ENCODE measurements around the gene SLX4IP. TPM values are rescaled to one million over a fixed set of nuclear protein-coding genes. Genes with fewer than 3 reads are reported as not detected.

The SLX4IP gene
- total RNA-seq, 1 experiment from 2014 or later = 5.4 TPM

- Mint-ChIP-seq H3K27ac (ENCODE audit: unreplicated experiment) (no peak overlapping the region), H3K4me1 (ENCODE audit: low read depth, unreplicated experiment) (peaks cover 14% of the 10 kb centered on the region), H3K27me3 (ENCODE audit: unreplicated experiment) (no peaks in the 10 kb centered on the region), H3K4me3 (ENCODE audit: low read depth, unreplicated experiment) (no peak overlapping the region), H3K9me3 (ENCODE audit: low read depth, unreplicated experiment) (no peaks in the 10 kb centered on the region), H3K36me3 (ENCODE audit: insufficient read depth, unreplicated experiment) (no peaks in the 10 kb centered on the region)
- CTCF ChIA-PET = no interaction called here
- intact Hi-C loops (cut with micrococcal nuclease; ENCODE audit: unreplicated experiment) = no loop called here
- no peak for DNase-seq
- TF ChIP-seq, protein P1, sequence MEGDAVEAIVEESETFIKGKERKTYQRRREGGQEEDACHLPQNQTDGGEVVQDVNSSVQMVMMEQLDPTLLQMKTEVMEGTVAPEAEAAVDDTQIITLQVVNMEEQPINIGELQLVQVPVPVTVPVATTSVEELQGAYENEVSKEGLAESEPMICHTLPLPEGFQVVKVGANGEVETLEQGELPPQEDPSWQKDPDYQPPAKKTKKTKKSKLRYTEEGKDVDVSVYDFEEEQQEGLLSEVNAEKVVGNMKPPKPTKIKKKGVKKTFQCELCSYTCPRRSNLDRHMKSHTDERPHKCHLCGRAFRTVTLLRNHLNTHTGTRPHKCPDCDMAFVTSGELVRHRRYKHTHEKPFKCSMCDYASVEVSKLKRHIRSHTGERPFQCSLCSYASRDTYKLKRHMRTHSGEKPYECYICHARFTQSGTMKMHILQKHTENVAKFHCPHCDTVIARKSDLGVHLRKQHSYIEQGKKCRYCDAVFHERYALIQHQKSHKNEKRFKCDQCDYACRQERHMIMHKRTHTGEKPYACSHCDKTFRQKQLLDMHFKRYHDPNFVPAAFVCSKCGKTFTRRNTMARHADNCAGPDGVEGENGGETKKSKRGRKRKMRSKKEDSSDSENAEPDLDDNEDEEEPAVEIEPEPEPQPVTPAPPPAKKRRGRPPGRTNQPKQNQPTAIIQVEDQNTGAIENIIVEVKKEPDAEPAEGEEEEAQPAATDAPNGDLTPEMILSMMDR (IDR thresholded peaks at IDR 0.05; ENCODE audit: unreplicated experiment) = no peak
- BruUV-seq (replicated peaks) = no TSS peak
Measured at GRCh38 chr20:10495173-10495572, 60.1 kb downstream of the SLX4IP start.

DNA sequence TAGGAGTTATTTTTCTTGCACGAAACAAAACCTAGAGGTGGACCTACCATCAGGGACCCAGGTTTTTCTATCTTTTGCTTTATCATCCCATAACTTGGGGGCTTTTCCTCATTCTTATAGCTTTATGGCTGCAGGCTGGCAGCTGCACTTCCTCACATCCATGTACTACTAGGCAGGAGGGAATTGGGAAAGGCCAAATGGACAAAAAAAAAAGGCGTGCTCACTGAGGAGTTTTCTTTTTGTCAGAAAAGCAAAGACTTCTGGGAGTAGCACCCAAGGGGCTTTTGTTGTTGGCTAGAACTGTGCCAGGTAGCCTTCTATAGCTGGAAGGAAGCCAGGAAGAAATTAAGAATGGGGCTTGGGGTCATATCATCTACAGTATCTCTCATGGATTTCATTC is 61.4 kb downstream of the SLX4IP start:
- CTCF ChIA-PET = no interaction called here
- no TSS peak for BruUV-seq (replicated peaks)
- TF ChIP-seq, protein P1 (IDR thresholded peaks at IDR 0.05; ENCODE audit: unreplicated experiment) = no peak

GRCh38 chr20:10497283-10497682 is 62.2 kb downstream of the SLX4IP start:
- no peaks in the 10 kb centered on the region for H3K9me3 Mint-ChIP-seq (ENCODE audit: low read depth, unreplicated experiment)
- H3K36me3 Mint-ChIP-seq (ENCODE audit: insufficient read depth, unreplicated experiment) = no peaks in the 10 kb centered on the region
- no peak overlapping the region for H3K4me3 Mint-ChIP-seq (ENCODE audit: low read depth, unreplicated experiment)
- H3K4me1 Mint-ChIP-seq (ENCODE audit: low read depth, unreplicated experiment) = peaks cover 5% of the 10 kb centered on the region
- TF ChIP-seq, protein P1 (IDR thresholded peaks at IDR 0.05; ENCODE audit: unreplicated experiment) = no peak
- no peak overlapping the region for H3K27ac Mint-ChIP-seq (ENCODE audit: unreplicated experiment)
- no peak for DNase-seq
- intact Hi-C loops (cut with micrococcal nuclease; ENCODE audit: unreplicated experiment) = no loop called here
- H3K27me3 Mint-ChIP-seq (ENCODE audit: unreplicated experiment) = no peaks in the 10 kb centered on the region
- CTCF ChIA-PET = no interaction called here
- BruUV-seq (replicated peaks) = no TSS peak

More for the DNA sequence above, 61.4 kb downstream of the SLX4IP start:
- Mint-ChIP-seq H3K27ac (ENCODE audit: unreplicated experiment) (no peak overlapping the region), H3K4me1 (ENCODE audit: low read depth, unreplicated experiment) (peaks cover 5% of the 10 kb centered on the region), H3K36me3 (ENCODE audit: insufficient read depth, unreplicated experiment) (no peaks in the 10 kb centered on the region), H3K4me3 (ENCODE audit: low read depth, unreplicated experiment) (no peak overlapping the region), H3K27me3 (ENCODE audit: unreplicated experiment) (no peaks in the 10 kb centered on the region), H3K9me3 (ENCODE audit: low read depth, unreplicated experiment) (no peaks in the 10 kb centered on the region)
- intact Hi-C loops (cut with micrococcal nuclease; ENCODE audit: unreplicated experiment) = no loop called here
- no peak for DNase-seq

- BruUV-seq (replicated peaks) = no TSS peak
- TF ChIP-seq, protein P1 (IDR thresholded peaks at IDR 0.05; ENCODE audit: unreplicated experiment) = no peak
- Mint-ChIP-seq H3K4me1 (ENCODE audit: low read depth, unreplicated experiment) (peaks cover 5% of the 10 kb centered on the region), H3K4me3 (ENCODE audit: low read depth, unreplicated experiment) (no peak overlapping the region), H3K9me3 (ENCODE audit: low read depth, unreplicated experiment) (no peaks in the 10 kb centered on the region), H3K27me3 (ENCODE audit: unreplicated experiment) (no peaks in the 10 kb centered on the region), H3K27ac (ENCODE audit: unreplicated experiment) (no peak overlapping the region), H3K36me3 (ENCODE audit: insufficient read depth, unreplicated experiment) (no peaks in the 10 kb centered on the region)
- intact Hi-C loops (cut with micrococcal nuclease; ENCODE audit: unreplicated experiment) = no loop called here
- CTCF ChIA-PET = no interaction called here
- no peak for DNase-seq
Measured at GRCh38 chr20:10497791-10498190, 62.7 kb downstream of the SLX4IP start.
